Stimulated activated CD8-positive, alpha-beta memory T cell treated with anti-CD3 and anti-CD28 coated beads, Interleukin-4, amount 100 ng/mL, for 24 hours (primary cell): ENCODE results near the gene COL27A1.

Experiments
- DNase-seq: peaks from one replicate; pipeline ENCODE4 v3.0.0-alpha.2; 2020; ENCODE audit warnings: low read depth

Gene COL27A1

DNA sequence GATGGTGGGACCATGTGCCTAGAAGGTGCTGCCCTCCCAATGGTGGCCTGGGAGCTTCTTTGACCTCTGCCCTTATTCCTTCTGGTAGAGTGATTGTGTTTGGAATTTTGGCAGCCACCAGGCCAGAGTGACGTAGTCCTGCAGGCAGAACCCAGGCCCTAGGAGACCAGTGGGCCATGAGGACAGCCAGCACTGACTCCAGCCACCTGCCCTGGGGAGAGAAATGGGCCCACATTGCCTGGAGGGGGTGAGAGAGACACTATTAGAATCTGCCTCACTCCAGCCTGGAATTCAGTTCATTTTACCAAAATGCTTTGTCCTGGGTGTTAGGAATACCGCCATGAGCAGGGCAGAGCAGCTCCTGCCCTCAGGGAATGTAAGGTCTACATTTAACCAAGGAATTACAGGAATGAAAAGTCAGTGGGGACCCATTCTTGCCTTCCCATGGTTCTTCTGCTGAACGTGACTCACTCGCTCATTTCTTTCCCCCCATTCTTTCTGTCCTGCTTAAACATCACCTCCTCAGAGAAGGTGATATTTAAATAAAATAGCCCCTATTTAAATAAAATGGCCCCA lies 5.5 kb upstream of the COL27A1 start:
- no peak for DNase-seq

DNA sequence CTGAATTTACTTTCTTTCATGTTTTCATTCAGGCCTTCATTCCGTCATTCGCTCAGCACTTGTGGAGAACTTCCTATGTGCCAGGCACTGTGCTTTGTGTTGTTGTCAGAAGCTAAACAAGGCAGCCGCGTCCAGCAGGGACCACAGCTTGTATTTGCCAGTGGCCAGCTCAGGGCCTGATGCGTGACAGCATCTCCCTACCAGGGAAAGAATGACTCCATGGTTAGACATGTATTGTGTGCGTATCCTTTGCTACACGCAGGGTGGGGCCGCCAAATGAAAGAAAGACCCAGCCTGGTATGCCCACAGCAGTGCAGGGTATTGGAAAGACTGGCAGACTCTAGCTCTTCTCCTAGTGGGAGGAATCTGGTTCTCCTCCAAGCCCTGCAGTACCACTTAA lies 4.7 kb upstream of the COL27A1 start:
- no peak for DNase-seq

DNA sequence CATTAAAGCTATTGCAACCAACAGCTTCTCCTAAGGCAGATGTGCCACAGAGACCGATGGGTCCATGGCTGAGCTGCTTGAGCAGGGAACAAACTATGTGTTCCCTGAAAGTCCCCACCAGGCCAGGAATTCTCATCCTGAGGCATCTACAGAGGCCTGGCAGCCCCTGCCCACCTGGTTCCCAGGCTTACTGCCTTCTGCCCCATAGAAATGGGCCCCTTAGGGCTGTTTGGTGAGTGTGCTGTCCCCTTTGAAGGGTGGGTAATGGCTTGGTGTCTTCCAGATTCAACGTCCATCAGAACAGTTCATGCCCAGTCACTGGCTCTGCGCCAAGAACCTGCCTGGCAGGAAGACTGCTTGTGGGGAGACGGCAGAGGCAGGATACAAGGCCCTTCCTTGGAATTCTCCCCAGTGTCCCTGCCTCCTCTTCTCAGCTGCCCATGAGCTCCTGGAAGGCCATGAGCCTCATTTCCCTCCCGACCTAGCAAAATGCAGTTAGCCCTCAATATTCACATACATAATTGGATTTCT lies 3.8 kb upstream of the COL27A1 start:
- DNase-seq = no peak

DNA sequence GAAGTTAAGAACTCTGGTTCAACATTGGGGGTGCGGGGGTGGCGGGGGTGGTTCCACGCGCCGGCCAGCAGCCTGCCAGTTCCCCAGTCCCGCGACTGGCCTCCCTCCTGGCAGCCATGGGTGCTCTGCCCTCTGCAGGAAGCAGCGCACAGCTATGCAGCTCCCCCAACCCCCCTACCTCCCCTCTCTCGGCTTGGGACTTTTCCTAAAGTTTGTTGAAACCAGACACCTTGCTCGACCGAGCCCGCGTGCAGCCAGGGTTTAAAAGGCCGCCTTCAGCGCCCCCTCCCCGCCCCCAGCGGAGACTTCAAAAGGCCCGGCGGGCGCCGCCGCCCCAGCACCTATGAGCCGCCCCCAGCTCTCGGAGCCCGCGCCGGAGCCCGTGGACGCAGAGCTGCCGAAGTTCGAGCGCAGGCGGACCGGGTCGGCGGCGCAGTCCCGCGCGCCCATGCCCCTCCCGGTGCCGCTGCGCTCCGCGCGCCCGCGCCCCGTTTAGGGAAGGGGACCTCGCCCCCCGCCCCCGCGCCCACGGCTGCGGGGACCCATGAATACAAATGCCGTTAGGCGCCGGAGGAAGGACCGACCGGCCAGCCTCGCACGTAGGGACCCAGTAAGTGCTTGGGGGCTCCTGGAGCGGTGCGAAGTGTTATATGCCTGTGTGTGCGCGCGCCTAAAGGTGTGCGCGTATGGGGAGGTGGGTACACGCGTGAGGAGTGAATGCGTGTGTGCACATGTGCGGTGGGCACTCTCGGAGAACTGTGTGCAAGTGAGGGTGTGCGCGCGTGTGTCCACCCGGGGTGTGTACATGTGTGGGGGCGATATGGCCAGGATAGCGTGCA lies 1.4 kb upstream of the COL27A1 start:
- DNase-seq = no peak

DNA sequence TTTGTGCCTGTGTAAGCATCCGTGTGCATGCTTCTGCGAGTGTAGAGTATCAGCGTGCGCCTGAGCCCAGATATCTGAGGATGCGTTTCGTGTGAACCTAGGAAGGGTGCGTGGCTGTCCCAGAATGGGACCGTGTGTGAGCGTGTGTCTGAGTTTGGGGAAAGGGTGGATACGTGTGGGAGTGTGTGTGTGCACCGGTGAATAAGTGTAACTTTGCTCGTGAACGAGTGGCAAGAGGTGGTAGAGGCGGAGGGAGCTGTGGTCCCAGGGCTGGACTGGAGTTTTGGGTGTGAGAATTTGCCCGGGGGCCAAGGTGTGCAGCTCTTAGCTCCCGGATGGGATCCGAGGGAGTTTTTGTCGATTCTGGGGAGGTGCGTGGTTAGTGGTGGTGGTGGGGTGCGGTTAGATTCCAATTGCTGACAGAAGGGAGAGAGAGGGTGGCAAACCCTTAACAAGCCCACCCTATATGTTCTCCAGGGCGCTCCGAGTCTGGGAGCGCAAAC lies 686 bp upstream of the COL27A1 start:
- DNase-seq = no peak

DNA sequence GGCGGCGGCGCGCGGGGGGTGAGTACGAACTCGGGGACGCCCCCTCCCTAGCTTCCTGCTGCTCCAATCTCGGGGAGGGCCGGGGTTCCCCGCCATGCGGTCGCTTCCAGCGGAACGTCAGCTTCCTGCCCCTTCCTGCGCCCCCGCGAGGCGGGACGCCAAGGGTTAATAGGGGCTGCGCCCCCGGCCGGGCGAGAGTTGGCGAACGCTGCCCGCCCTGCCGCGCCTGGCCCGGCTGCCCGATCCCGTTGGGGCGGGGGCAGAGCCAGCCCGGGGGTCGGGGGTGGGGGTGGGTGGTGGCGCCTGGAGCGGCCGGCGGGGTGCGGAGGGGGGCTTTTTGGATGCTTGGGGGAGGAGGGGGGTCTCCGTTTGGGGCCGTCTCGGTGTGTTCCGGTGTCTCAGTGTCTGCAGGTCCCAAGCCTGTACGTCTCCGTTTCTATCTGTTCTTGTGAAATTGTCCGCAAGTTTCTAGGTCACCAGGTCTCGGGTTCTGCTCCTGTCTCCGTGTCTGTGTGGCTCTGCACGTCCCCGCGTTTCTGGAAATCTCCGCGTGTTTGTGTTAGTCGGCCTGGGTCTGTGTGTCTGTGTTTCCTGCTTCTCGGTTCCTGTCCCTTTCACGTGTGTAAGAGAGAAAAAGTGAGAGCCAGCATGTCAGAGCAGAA lies 789 bp downstream of the COL27A1 start:
- no peak for DNase-seq

DNA sequence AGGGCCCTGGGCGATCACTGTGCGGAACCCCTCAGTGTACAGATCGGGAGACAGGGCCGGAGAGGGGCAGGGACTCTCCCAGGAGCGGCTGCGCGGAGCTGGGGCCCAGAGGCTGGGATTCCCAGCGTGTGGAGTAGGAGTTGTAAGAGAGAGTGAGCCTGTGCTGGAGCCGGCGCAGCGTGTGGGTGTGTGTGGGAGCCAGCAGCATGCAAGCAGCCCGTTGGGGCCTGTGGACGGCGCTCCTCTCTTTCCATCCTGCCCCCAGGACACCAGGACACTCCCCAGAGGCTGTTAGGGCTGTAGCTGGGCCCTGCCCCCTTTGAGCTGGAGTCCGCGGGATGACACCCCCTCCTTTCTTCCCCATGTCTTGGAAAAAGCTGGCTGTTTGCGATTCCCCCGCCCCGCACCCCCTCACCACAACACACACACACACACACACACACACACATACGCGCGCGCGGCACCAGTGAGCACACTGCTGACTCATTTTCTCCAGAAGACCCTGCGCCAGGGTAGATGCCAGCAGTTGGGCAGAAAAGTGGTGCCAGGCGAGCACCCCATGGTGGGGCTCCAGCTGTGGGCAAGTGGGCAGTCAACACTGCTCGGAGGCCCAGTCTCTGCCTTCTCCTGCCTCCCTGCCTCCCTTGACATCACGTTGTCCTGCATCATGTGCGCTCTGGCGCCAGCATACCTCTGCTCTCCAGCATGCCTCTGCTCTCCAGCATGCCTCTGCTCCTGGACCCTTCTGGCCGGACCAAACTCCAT lies 1.5 kb downstream of the COL27A1 start:
- DNase-seq = no peak

DNA sequence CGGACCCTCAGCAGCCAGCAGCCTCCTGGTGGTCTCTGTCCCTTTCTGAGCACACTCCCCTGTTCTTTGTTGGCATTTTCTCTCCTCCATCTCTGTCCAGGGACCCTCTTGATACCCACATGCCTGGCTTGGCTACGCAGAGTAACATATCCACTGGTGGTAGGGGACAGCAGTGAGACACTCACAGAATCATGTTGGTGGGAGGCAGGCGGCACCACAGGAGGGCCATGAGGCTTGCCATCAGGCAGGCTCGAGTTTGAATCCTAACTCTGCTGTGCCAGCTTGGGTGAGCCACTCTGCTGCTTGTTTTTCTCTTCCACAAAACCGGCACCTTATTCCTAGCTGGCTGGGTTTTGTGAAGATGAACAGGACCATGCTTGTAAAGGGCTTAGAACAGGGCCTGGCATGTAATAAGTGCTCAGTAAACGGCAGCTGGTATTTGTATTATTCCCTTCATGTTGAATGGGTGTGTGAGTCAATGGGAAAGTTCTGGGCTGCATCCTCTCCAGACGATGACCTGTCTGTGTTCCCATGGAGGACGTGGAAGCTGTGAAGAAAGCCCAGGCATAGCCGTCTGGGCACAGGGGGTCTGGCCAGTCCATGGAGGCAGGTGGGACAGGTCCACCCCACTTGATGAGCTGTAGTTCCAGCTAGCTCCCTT lies 2.3 kb downstream of the COL27A1 start:
- no peak for DNase-seq

DNA sequence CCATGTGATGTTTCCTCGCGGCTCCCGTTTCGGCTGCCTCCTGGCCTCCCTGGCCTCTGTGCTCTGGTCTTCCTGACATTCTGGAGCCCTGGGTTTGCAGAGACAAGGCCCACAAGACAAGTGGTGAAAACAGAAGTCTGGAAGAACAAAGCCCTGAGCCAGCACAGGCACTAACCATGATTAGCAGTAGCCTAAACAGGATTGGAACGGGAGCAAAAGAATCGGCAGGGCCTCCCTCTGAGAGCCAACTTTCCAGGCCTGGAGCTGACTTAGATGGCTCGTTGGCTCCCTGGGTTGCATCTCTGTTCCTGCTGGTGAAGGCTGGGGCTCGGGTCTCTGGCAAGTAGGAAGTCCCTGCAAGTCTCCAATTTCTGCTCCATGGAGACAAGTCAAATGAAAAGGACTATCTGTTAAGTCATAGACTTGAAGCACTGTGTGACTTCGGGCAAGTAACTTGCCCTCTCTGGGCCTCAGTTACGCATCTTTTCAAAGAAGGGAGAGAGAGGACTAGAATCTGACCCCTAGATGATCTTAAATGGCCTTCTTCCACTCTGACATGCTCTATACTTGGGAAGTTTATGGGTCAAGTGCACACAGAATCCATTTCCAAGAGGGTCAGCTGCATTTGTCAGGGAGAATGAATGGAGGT lies 3.3 kb downstream of the COL27A1 start:
- no peak for DNase-seq

DNA sequence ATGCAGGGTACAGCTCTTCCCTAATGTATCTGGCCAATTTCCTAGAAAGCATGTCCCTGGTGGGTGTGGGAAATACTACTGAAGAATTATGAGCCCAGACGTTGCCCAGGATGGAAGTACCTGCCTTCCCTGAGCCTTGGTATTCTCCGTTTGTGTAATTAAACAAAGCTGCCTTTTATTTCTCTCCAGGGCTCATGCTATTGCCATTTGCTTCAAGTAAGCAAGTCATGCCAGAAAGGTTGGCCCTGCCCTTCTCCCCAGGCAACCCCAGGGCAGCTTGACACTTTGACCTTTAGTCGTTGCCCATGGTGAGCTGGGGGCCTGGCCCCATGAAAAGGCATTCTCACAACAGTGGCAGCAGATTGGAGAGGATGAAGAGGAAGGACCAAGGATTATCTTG lies 4.4 kb downstream of the COL27A1 start:
- no peak for DNase-seq

DNA sequence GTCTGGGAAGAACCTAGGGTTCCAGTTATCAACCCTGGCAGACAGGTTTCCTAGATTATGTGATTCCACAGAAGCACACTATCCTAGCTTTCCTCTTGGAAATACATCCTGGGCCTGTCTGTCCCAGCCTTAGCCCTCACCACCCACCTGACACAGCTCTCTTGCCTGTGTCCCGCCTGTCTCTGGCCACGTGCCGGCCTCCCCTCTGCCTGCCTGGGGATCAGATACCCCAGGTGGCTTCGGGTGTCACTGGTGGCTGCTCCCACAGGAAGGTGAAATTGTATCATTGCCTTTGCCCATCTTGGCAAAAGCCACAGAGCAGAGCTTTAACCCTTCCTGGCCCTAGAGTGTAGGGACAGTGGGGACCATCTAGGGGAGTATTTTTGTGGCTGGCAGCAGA lies 6.2 kb downstream of the COL27A1 start:
- DNase-seq = no peak

DNA sequence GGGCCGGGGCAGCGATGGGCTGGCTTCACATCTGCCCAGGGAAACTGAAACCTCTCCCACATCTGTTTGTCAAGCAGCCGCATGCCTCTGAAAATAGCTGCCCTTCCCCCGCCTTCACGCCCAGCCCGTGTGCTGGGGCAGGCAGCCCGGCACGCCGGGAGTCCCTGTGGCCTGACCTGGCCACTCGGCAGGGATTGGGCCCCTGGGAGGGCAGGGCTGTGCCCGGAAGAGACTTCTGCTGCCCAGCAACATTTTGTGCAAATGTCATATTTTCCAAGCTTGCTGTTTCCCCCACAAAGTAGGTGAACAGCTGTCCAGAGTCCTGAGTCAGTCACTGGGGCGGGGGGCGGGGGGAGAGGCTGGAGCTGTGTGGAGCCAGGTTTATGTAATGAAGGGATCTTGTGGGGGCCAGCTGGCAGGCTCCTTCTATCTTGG lies 8.2 kb downstream of the COL27A1 start:
- DNase-seq = no peak

DNA sequence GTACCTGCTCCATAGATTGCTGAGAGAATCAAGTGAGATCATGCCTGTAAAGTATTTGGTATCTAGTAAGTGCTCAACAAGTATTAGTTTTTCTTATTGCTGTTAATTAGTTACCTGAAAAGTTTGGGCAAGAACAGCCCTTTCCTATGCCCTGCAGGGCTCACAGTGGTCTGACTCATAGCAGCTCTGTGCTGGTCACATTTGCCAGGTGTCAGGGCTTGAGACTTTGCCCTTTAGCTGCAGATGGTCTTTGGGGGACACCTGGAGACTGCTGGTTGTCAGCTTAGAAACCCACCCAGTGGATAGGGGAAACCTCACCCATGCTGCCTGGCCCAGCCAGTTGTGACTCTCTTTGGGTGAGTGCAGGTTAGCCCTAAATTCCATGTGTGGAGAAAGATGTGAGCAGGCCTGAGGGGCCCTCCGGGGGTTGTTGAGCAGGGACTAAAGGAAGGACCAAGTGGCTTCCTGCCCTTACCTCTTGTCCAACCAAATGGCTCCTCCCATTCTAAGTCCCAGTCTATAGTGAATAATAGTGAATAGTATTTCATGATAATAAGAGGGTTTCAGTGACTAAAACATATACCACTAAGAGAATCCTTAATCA lies 9.0 kb downstream of the COL27A1 start:
- no peak for DNase-seq

DNA sequence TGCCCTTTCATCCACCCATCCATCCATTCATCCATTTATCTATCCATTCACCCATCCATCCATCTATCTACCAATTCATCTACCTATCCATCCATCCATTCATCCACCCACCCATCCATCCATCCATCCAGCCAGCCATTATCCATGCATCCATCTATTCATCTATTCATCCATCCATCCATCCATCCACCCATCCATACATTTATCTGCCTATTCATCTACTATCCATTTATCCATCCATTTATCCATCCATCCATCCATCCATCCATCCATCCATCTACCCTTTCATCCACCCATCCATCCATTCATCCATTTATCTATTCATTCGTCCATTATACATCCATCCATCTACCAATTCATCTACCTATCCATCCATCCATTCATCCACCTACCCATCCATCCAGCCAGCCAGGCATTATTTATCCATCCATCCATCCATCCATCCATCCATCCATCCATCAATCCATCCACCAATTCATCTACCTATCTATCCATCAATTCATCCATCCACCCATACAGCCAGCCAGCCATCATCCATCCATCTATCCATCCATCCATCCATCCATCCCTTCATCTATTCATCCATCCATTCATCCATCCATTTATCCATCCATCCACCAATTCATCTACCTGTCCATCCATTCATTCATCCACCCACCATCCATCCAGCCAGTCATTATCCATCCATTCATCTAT lies 10.2 kb downstream of the COL27A1 start:
- DNase-seq = no peak

DNA sequence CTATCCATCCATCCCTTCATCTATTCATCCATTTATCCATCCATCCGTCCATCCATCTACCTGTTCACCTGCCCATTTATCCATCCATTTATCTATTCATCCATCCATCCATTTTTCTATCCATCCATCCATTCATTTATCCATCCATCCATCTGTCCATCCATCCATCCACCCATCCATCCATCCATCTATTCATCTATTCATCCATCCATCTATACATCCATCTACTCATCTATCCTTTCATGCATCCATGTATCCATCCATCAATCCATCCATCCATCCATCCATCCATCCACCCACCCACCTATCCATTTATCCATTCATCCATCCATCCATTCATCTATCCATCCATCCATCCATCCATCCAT lies 10.8 kb downstream of the COL27A1 start:
- no peak for DNase-seq

DNA sequence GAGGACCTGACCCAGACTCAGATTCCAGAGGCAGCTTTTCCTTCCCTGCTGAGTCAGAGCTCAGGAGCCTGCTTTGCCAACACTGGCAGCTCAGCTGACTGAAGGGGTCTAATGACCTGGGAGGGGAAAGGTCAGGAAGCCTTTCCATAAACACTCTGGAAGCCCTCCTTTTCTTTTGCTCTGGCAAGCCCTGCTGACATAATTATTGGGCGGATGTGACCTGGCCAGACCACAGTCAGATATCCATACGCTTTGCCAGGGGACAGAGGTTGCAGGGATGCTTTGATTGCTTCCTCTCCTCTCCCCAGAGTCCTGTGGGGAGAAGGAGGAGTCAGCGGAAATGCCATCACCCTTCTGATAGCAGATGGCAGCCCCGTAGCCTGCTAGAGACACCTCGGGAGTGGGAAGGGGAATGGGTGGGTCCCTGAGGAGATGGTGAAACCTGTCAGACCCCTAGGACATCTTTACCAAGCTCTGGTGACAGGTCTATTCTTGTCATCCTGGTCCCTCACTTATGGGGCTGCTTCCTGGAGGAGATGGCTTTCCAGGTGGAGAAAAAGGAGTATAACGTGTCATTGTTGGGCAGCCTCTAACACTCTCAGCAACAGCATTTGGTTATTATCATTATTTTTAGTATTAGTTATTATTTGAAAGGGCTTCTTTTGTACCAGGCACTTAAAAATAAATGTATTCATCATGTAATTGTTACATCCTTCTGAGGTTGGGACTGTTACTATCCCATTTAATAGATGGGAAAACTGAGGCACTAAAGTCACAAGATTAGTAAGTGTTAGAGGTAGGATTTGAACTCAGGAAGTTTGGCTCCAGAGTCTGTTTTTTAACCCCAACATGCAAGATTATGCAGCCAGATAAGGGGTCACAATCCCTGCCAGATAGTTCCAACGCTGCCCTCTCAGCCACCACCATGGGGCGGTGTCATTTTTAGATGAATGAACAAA lies 11.6 kb downstream of the COL27A1 start:
- no peak for DNase-seq

DNA sequence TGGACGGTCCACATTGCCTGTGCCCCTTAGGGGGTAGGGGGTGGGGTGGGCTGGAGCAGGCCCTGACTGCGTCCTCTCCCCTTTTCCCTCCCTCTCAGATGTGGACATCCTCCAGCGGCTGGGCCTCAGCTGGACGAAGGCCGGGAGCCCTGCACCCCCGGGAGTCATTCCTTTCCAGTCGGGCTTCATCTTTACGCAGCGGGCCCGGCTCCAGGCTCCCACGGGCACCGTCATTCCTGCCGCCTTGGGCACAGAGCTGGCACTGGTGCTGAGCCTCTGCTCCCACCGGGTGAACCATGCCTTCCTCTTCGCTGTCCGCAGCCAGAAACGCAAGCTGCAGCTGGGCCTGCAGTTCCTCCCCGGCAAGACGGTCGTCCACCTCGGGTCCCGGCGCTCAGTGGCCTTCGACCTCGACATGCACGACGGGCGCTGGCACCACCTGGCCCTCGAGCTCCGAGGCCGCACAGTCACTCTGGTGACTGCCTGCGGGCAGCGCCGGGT lies 12.3 kb downstream of the COL27A1 start:
- DNase-seq = no peak

DNA sequence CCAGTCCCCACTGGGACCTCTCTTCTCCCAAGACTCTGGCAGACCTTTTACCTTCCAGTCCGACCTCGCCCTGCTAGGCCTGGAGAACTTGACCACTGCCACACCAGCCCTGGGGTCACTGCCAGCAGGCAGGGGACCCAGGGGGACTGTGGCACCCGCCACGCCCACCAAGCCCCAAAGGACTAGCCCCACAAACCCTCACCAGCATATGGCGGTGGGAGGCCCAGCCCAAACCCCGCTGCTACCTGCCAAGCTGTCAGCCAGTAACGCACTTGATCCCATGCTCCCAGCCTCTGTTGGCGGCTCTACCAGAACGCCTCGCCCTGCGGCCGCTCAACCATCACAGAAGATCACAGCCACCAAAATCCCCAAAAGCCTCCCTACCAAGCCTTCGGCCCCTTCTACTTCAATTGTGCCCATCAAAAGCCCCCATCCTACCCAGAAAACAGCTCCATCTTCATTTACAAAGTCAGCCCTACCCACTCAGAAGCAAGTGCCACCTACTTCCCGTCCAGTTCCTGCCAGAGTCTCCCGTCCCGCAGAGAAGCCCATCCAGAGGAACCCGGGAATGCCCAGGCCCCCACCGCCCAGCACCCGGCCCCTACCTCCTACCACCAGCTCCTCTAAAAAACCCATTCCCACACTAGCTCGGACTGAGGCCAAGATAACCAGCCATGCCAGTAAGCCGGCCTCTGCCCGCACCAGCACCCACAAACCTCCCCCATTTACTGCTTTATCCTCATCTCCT lies 13.1 kb downstream of the COL27A1 start:
- DNase-seq = no peak
